Keratinocyte (primary cell): ENCODE data around the gene CWC27.

Experiments
- EZH2 ChIP-seq: IDR thresholded peaks from one replicate; pipeline ENCODE4 v1.6.1; 2012; ENCODE audit warnings: inconsistent platforms, mild to moderate bottlenecking, low read length, moderate library complexity
- TF ChIP-seq, protein P1 (sequence below), 3 experiments: IDR thresholded peaks in 1 of 3; conservative IDR thresholded peaks in 1 of 3; optimal IDR thresholded peaks in 1 of 3; 2 replicates in 2 of 3; 3 replicates in 1 of 3; pipeline versions ENCODE3 to v1.5.1; 2011; ENCODE audit warnings: low read length in 3 of 3, mild to moderate bottlenecking in 3 of 3, moderate library complexity in 2 of 3, control low read depth in 1 of 3, inconsistent platforms in 1 of 3; ENCODE audit not compliant: insufficient read depth in 2 of 3; ENCODE audit errors: extremely low read depth in 1 of 3

DNA sequence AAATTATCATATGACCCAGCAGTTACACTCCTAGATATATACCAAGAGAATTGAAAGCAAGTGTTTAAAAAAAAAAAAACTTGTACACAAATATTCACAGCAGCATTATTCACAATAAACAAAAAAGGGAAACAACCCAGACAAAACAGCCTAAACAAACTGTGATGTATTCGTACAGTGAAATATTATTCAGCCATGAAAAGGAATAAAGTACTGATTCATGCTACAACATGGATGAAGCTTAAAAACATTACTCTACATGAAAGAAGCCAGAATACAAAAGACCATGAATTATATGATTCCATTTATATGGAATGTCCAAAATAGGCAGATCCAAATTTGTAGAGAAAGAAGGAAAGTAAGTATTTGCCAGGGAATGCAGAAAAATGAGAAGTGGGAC is 161.1 kb downstream of the CWC27 start:
- TF ChIP-seq, protein P1, sequence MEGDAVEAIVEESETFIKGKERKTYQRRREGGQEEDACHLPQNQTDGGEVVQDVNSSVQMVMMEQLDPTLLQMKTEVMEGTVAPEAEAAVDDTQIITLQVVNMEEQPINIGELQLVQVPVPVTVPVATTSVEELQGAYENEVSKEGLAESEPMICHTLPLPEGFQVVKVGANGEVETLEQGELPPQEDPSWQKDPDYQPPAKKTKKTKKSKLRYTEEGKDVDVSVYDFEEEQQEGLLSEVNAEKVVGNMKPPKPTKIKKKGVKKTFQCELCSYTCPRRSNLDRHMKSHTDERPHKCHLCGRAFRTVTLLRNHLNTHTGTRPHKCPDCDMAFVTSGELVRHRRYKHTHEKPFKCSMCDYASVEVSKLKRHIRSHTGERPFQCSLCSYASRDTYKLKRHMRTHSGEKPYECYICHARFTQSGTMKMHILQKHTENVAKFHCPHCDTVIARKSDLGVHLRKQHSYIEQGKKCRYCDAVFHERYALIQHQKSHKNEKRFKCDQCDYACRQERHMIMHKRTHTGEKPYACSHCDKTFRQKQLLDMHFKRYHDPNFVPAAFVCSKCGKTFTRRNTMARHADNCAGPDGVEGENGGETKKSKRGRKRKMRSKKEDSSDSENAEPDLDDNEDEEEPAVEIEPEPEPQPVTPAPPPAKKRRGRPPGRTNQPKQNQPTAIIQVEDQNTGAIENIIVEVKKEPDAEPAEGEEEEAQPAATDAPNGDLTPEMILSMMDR (optimal IDR thresholded peaks at IDR 0.05 in 1 of 3, IDR thresholded peaks at IDR 0.05 in 1 of 3, conservative IDR thresholded peaks at IDR 0.05 in 1 of 3; ENCODE audit: extremely low read depth in 1 of 3, insufficient read depth in 2 of 3, low read length in 3 of 3) = no peak
- no peak for TF ChIP-seq EZH2
